ENCODE data around the gene RHBDL1.

DNA sequence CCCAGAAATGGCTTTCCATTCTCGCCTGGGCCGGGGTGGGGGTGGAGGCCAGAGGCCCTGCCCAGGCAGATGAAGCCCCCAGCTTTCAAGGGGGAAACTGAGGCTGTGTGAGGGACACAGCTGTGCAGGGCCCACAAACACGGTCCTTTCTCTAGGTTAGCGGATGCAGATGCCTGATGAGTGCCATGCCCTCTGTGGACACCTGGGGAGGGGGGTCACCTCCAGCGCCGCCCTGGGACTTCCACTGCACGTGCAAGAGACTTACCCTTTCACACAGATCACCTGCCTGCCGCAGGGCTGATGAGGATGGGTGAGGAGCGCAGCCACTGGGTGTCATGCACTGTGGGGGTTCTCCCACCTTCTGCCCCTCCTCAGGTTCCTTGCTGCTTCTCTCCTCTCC is 42.9 kb downstream of the RHBDL1 start:
- TF ChIP-seq REST (IDR thresholded peaks at IDR 0.05) (no peak), HNF4A (conservative IDR thresholded peaks at IDR 0.05) (no peak), YY1 (IDR thresholded peaks at IDR 0.05) (no peak), ATF3 (IDR thresholded peaks at IDR 0.05) (no peak), SP1 (IDR thresholded peaks at IDR 0.05) (no peak), TAF1 (conservative IDR thresholded peaks at IDR 0.05) (no peak), FOXA1 (IDR thresholded peaks at IDR 0.05) (no peak), JUND (IDR thresholded peaks at IDR 0.05) (no peak), HNF4G (IDR thresholded peaks at IDR 0.05) (no peak), EGR1 (IDR thresholded peaks at IDR 0.05; ENCODE audit: low read depth in 2 of 2) (no peak), RAD21 (IDR thresholded peaks at IDR 0.05) (no peak)
- TF ChIP-seq, protein P1, sequence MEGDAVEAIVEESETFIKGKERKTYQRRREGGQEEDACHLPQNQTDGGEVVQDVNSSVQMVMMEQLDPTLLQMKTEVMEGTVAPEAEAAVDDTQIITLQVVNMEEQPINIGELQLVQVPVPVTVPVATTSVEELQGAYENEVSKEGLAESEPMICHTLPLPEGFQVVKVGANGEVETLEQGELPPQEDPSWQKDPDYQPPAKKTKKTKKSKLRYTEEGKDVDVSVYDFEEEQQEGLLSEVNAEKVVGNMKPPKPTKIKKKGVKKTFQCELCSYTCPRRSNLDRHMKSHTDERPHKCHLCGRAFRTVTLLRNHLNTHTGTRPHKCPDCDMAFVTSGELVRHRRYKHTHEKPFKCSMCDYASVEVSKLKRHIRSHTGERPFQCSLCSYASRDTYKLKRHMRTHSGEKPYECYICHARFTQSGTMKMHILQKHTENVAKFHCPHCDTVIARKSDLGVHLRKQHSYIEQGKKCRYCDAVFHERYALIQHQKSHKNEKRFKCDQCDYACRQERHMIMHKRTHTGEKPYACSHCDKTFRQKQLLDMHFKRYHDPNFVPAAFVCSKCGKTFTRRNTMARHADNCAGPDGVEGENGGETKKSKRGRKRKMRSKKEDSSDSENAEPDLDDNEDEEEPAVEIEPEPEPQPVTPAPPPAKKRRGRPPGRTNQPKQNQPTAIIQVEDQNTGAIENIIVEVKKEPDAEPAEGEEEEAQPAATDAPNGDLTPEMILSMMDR (IDR thresholded peaks at IDR 0.05; ENCODE audit: low read depth, low read length, missing input control) = no peak

Data from liver (tissue), 3 donors.